SH-SY5Y (cell line): Measurements from ENCODE around the gene FAM227A.

ENCODE experiments used
- GATA2 ChIP-seq: IDR thresholded peaks from 2 replicates; pipeline ENCODE4 v1.6.1; 2011; ENCODE audit warnings: mild to moderate bottlenecking, low read depth, low read length
- GATA3 ChIP-seq: IDR thresholded peaks from 2 replicates; pipeline ENCODE4 v1.6.1; 2011; ENCODE audit warnings: low read depth, mild to moderate bottlenecking, low read length, moderate library complexity

DNA sequence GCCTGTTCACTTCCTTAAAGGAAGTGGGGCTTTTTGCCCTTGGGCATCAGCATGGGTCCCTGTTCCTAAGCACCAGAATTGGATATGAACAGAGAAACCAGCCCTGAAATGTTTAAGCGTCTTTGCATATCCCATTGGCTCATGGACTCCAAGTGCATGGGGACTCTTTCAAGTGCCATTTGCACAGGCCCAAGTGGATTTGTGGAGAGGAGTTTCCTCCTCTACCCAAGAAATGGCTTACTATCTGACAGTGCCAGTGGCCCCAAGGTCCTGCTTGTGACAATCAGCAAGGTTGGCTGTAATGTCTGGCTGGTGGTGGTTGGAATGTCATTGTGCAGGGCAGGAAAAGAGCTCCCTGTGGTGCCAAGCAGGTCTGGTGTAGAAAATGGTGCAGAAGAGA, 29.6 kb upstream of the FAM227A start:
- TF ChIP-seq GATA2, result no peak
- no peak for TF ChIP-seq GATA3
